ENCODE measurements around the gene GNPTG.

The GNPTG gene

DNA sequence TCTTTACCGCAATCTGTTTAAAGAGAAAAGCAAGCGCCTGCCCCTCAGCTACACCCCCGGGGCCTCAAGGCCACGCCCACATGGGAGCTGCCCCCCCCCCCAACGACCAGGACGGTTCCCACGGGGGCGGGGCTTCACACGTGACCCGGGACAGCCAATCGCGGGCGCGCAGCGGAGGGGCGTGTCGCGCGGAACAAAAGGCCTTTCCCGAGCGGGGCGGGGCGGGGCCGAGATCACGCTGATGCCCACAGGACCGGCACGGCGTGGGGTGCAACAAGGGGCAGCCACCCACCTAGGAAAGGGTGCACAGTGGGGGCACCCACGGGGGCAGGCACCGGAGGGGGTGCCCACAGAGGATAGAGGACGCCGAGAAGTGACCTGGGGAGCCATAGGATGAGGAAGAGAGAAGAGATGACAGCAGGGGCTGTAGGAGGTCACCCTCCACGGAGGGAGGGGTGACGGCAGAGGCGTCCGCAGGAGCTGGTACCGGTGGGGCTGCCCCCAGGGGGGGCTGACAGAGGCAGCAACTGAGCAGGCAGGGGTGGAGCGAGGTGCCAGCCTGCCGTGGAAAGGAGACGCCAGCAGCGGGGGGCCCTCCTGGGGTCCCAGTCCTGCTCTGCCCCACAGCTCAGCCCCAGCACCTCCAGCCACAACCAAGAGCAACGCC, 56.6 kb downstream of the GNPTG start:
- peak; percentile 43 for DNase-seq (ENCODE audit: low read depth)
- peak overlapping the region; percentile 75 for H3K4me3 ChIP-seq (ENCODE audit: low read length)
- no peak for TF ChIP-seq CTCF (conservative IDR thresholded peaks at IDR 0.05; ENCODE audit: low read depth, low read length)

DNA sequence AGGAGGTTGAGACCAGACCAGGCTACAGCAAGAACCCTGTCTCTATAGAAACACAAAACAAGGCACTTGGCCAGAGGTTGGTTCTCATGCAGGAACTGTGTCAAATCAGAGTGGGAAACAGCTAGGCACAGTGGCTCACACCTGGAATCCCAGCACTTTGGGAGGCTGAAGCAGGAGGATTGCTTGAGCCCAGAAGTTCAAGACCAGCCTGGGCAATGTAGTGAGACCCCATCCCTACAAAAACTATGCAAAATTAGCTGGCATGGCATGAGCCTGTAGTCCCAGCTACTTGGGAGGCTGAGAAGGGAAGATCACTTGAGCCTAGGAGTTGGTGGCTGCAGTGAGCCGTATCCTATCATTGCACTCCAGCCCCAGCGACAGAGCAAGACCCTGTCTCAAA, 61.1 kb downstream of the GNPTG start:
- TF ChIP-seq CTCF (conservative IDR thresholded peaks at IDR 0.05; ENCODE audit: low read depth, low read length): no peak
- no peak overlapping the region for H3K4me3 ChIP-seq (ENCODE audit: low read length)
- no peak for DNase-seq (ENCODE audit: low read depth)
